ENCODE data around the gene KLHL13. TPM values are rescaled to one million over a fixed set of nuclear protein-coding genes. Genes with fewer than 3 reads are reported as not detected.

Gene KLHL13
- total RNA-seq, 1 donor from 2014 or later, result 5.6 TPM

GRCh38 chrX:117969782-117970181 lies 146.8 kb downstream of the KLHL13 start:
- no peak overlapping the region for H2AFZ ChIP-seq (ENCODE audit: low read depth, low read length)
- no peak for FAIRE-seq

DNA sequence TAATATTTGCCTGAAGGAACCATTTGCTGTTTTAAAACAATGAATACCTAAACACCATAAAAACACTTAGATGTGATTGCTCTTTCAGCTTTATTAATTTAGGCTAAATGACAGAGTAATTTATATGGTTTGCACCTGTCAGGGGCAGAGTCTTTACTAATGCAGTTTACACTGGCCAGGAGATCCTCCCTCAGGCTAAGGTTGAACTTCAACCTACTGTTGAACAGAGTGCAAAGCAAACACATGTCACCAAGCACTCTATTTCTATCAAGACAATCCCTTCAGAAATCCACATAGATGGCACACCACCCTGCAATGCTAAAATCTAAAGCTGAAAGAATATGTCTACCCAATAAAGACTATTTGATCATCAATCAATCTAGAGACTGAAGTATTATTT lies 147.3 kb downstream of the KLHL13 start:
- no peak overlapping the region for H3K27ac Mint-ChIP-seq (ENCODE audit: unreplicated experiment)
- H3K9ac ChIP-seq (ENCODE audit: low read length), result no peak overlapping the region
- no peak overlapping the region for H3K4me3 ChIP-seq (ENCODE audit: insufficient read depth, low read depth, low read length)
- FAIRE-seq (peak; percentile 96), DNase-seq (ENCODE audit: low read depth) (no peak)
- no peak for TF ChIP-seq EZH2 (IDR thresholded peaks at IDR 0.05; ENCODE audit: insufficient read depth, low read length)
- no peak for TF ChIP-seq CTCF (IDR thresholded peaks at IDR 0.05; ENCODE audit: insufficient read depth, low read depth, low read length)
- no peaks in the 10 kb centered on the region for H3K36me3 ChIP-seq (ENCODE audit: insufficient read depth, low read length)
- no peaks in the 10 kb centered on the region for H3K36me3 Mint-ChIP-seq (ENCODE audit: low read depth, unreplicated experiment)
- H3K4me1 Mint-ChIP-seq (ENCODE audit: low read depth, unreplicated experiment), result peaks cover 3% of the 10 kb centered on the region
- H3K27me3 ChIP-seq (ENCODE audit: insufficient read depth, low read length), result no peaks in the 10 kb centered on the region
- H3K4me3 Mint-ChIP-seq (ENCODE audit: unreplicated experiment), result no peak overlapping the region
- H3K27me3 Mint-ChIP-seq (ENCODE audit: low read depth, unreplicated experiment), result no peaks in the 10 kb centered on the region
- H3K9me3 Mint-ChIP-seq (ENCODE audit: unreplicated experiment), result no peaks in the 10 kb centered on the region
- H2AFZ ChIP-seq (ENCODE audit: low read depth, low read length), result no peak overlapping the region
- no peak overlapping the region for H3K4me2 ChIP-seq (ENCODE audit: low read length)
- peaks cover 4% of the 10 kb centered on the region for H3K4me1 ChIP-seq (ENCODE audit: insufficient read depth, low read length)
- no peaks in the 10 kb centered on the region for H3K9me3 ChIP-seq (ENCODE audit: insufficient read depth, low read depth, low read length)
- no peaks in the 10 kb centered on the region for H4K20me1 ChIP-seq (ENCODE audit: insufficient read depth, low read length)
- no peak overlapping the region for H3K27ac ChIP-seq (ENCODE audit: low read depth, low read length)
- no peaks in the 10 kb centered on the region for H3K79me2 ChIP-seq (ENCODE audit: insufficient read depth, low read length)

More at GRCh38 chrX:117969782-117970181, 146.8 kb downstream of the KLHL13 start:
- no peak for DNase-seq (ENCODE audit: low read depth)
- Histone ChIP-seq H3K4me1 (ENCODE audit: insufficient read depth, low read length) (peaks cover 4% of the 10 kb centered on the region), H3K9ac (ENCODE audit: low read length) (no peak overlapping the region), H3K4me2 (ENCODE audit: low read length) (no peak overlapping the region), H3K27me3 (ENCODE audit: insufficient read depth, low read length) (no peaks in the 10 kb centered on the region), H3K36me3 (ENCODE audit: insufficient read depth, low read length) (no peaks in the 10 kb centered on the region), H4K20me1 (ENCODE audit: insufficient read depth, low read length) (no peaks in the 10 kb centered on the region), H3K79me2 (ENCODE audit: insufficient read depth, low read length) (no peaks in the 10 kb centered on the region), H3K9me3 (ENCODE audit: insufficient read depth, low read depth, low read length) (no peaks in the 10 kb centered on the region), H3K27ac (ENCODE audit: low read depth, low read length) (no peak overlapping the region), H3K4me3 (ENCODE audit: insufficient read depth, low read depth, low read length) (no peak overlapping the region)
- Mint-ChIP-seq H3K4me1 (ENCODE audit: low read depth, unreplicated experiment) (peaks cover 3% of the 10 kb centered on the region), H3K36me3 (ENCODE audit: low read depth, unreplicated experiment) (no peaks in the 10 kb centered on the region), H3K9me3 (ENCODE audit: unreplicated experiment) (no peaks in the 10 kb centered on the region), H3K4me3 (ENCODE audit: unreplicated experiment) (no peak overlapping the region), H3K27me3 (ENCODE audit: low read depth, unreplicated experiment) (no peaks in the 10 kb centered on the region), H3K27ac (ENCODE audit: unreplicated experiment) (no peak overlapping the region)
- TF ChIP-seq CTCF (IDR thresholded peaks at IDR 0.05; ENCODE audit: insufficient read depth, low read depth, low read length) (no peak), EZH2 (IDR thresholded peaks at IDR 0.05; ENCODE audit: insufficient read depth, low read length) (no peak)

GRCh38 chrX:117959045-117959444 lies 157.6 kb downstream of the KLHL13 start:
- Mint-ChIP-seq H3K9me3 (ENCODE audit: unreplicated experiment) (no peaks in the 10 kb centered on the region), H3K36me3 (ENCODE audit: low read depth, unreplicated experiment) (no peaks in the 10 kb centered on the region), H3K4me3 (ENCODE audit: unreplicated experiment) (no peak overlapping the region), H3K27ac (ENCODE audit: unreplicated experiment) (no peak overlapping the region), H3K27me3 (ENCODE audit: low read depth, unreplicated experiment) (no peaks in the 10 kb centered on the region), H3K4me1 (ENCODE audit: low read depth, unreplicated experiment) (peaks cover 4% of the 10 kb centered on the region)
- Histone ChIP-seq H3K79me2 (ENCODE audit: insufficient read depth, low read length) (no peaks in the 10 kb centered on the region), H4K20me1 (ENCODE audit: insufficient read depth, low read length) (no peaks in the 10 kb centered on the region), H3K4me2 (ENCODE audit: low read length) (no peak overlapping the region), H3K4me3 (ENCODE audit: insufficient read depth, low read depth, low read length) (no peak overlapping the region), H3K9ac (ENCODE audit: low read length) (no peak overlapping the region), H3K9me3 (ENCODE audit: insufficient read depth, low read depth, low read length) (no peaks in the 10 kb centered on the region), H2AFZ (ENCODE audit: low read depth, low read length) (no peak overlapping the region), H3K36me3 (ENCODE audit: insufficient read depth, low read length) (no peaks in the 10 kb centered on the region), H3K4me1 (ENCODE audit: insufficient read depth, low read length) (no peaks in the 10 kb centered on the region), H3K27ac (ENCODE audit: low read depth, low read length) (no peak overlapping the region), H3K27me3 (ENCODE audit: insufficient read depth, low read length) (no peaks in the 10 kb centered on the region)
- FAIRE-seq (peak; percentile 49), DNase-seq (ENCODE audit: low read depth) (no peak)
- no peak for TF ChIP-seq EZH2 (IDR thresholded peaks at IDR 0.05; ENCODE audit: insufficient read depth, low read length)
- no peak for TF ChIP-seq CTCF (IDR thresholded peaks at IDR 0.05; ENCODE audit: insufficient read depth, low read depth, low read length)
